GM12878 (cell line): Measurements from ENCODE around the gene TMEM61. TPM values are rescaled to one million over a fixed set of nuclear protein-coding genes. Genes with fewer than 3 reads are reported as not detected.

Experiments used
- ATAC-seq: fragments of 200-7000 bp; cut with Tn5 transposase; 3 replicates; pipeline ENCODE4 v1.9.1; 2020; ENCODE audit warnings: mild to moderate bottlenecking, moderate library complexity
- BruUV-seq: library from RNA; stranded (reverse); fragments of 400-500 nt; replicated peaks from 2 replicates; lab custom pipeline; 2021; lab: Mats Ljungman, UMichigan
- CTCF ChIA-PET: fragments of 300-600 bp; sonication (Branson Sonifier 250); formaldehyde crosslinking; extraction: SDS; loops from one replicate; lab custom pipeline; 2021; ENCODE audit warnings: inconsistent platforms; lab: Yijun Ruan, JAX
- POLR2A ChIA-PET: fragments of 350-600 bp; formaldehyde crosslinking; extraction: SDS; loops from one replicate; lab custom pipeline; 2021; ENCODE audit warnings: inconsistent platforms; lab: Charles Lee
- RAD21 ChIA-PET: fragments of 300-600 bp; sonication (Branson Sonifier 250); formaldehyde crosslinking; loops from one replicate; lab custom pipeline; 2023; ENCODE audit warnings: antibody characterized with exemption; ENCODE audit not compliant: unreplicated experiment; lab: Charles Lee
- SMC1A ChIA-PET: fragments of 300-600 bp; sonication (Branson Sonifier 250); formaldehyde crosslinking; loops from one replicate; lab custom pipeline; 2023; ENCODE audit not compliant: unreplicated experiment, uncharacterized antibody; lab: Charles Lee
- DNase-seq: peaks from one replicate; pipeline ENCODE4 v3.0.0-alpha.2; 2011; ENCODE audit warnings: low read depth, low spot score
- FAIRE-seq: peaks from 3 replicates; lab custom pipeline; 2011; peaks lifted over from hg19 to GRCh38; lab: Jason Lieb, UNC
- H2AFZ ChIP-seq: 2 replicates; pipeline ENCODE4 v1.6.0; 2011; ENCODE audit warnings: low read depth, low read length, control low read depth; ENCODE audit not compliant: control insufficient read depth
- H3K27ac ChIP-seq: 2 replicates; pipeline ENCODE4 v1.5.1; 2011; ENCODE audit warnings: control low read depth; ENCODE audit not compliant: control insufficient read depth, insufficient read depth
- H3K27me3 ChIP-seq, 2 experiments: replicated peaks in 1 of 2; 2 replicates each; pipeline versions ENCODE4 v1.6.0 to v1.6.1; 2011; ENCODE audit warnings: low read length in 1 of 2; ENCODE audit not compliant: control insufficient read depth in 2 of 2, insufficient read depth in 2 of 2
- H3K36me3 ChIP-seq, 2 experiments: 2 replicates each; pipeline ENCODE4 v1.5.1; 2011; ENCODE audit warnings: low read length in 1 of 2; ENCODE audit not compliant: control insufficient read depth in 2 of 2, insufficient read depth in 2 of 2
- H3K4me1 ChIP-seq: 2 replicates; pipeline ENCODE4 v1.6.1; 2011; ENCODE audit warnings: mild to moderate bottlenecking, low read length, moderate library complexity, mixed read lengths; ENCODE audit not compliant: control insufficient read depth, insufficient read depth
- H3K4me2 ChIP-seq: 2 replicates; pipeline ENCODE4 v1.6.0; 2011; ENCODE audit warnings: control low read depth; ENCODE audit not compliant: control insufficient read depth, insufficient read depth
- H3K4me3 ChIP-seq: fragments of 200-600 bp; sonication (generic); 2 replicates; pipeline ENCODE4 v1.5.1; 2016
- H3K79me2 ChIP-seq: 2 replicates; pipeline ENCODE4 v1.6.0; 2011; ENCODE audit warnings: low read length; ENCODE audit not compliant: control insufficient read depth, insufficient read depth
- H3K9ac ChIP-seq: 2 replicates; pipeline ENCODE4 v1.8.0; 2011; ENCODE audit warnings: low read length, control low read depth, mixed read lengths; ENCODE audit not compliant: control insufficient read depth, insufficient read depth
- H3K9me3 ChIP-seq: replicated peaks from 3 replicates; pipeline ENCODE4 v1.5.1; 2011; ENCODE audit warnings: mild to moderate bottlenecking, low read length; ENCODE audit not compliant: control insufficient read depth, insufficient read depth
- H4K20me1 ChIP-seq: 2 replicates; pipeline ENCODE4 v1.6.0; 2011; ENCODE audit not compliant: control insufficient read depth, insufficient read depth
- CBFB ChIP-seq: IDR thresholded peaks from 2 replicates; pipeline ENCODE4 v1.6.1; 2016; ENCODE audit warnings: antibody characterized with exemption, low read depth
- CHD4 ChIP-seq: fragments of 200-600 bp; sonication (generic); IDR thresholded peaks from 2 replicates; pipeline ENCODE4 v1.6.1; 2016; ENCODE audit warnings: mild to moderate bottlenecking
- KDM1A ChIP-seq: fragments of 200-600 bp; sonication (generic); IDR thresholded peaks from 2 replicates; pipeline ENCODE4 v1.6.1; 2016; ENCODE audit warnings: borderline replicate concordance
- TARDBP ChIP-seq: IDR thresholded peaks from 2 replicates; pipeline ENCODE4 v1.6.1; 2016; ENCODE audit warnings: borderline replicate concordance
- USF1 ChIP-seq: IDR thresholded peaks from 2 replicates; pipeline ENCODE4 v1.6.1; 2011; ENCODE audit warnings: borderline replicate concordance, low read depth, mild to moderate bottlenecking, moderate library complexity, mixed read lengths, low read length; ENCODE audit not compliant: insufficient read depth; ENCODE audit errors: extremely low read length
- WGBS: methylation state at CpG from one replicate; pipeline ENCODE4 v1.1.6; 2016; ENCODE audit warnings: low lambda C conversion rate; ENCODE audit not compliant: insufficient replicate concordance, insufficient coverage; ENCODE audit errors: missing lambda C conversion rate; 5-methylcytosine and 5-hydroxymethylcytosine counted together
- in situ Hi-C: fragments of 300-500 bp; cut with MboI; formaldehyde crosslinking; loops from 9 replicates; pipeline ENCODE4 v1.14.3; 2018; ENCODE audit warnings: mixed read lengths
- intact Hi-C: fragments of 100-400 bp; cut with micrococcal nuclease; formaldehyde crosslinking; loops from one replicate; pipeline ENCODE4 v1.14.2; 2022; ENCODE audit not compliant: unreplicated experiment
- polyA plus RNA-seq, 11 experiments: library from polyadenylated mRNA; depleted of rRNA in 4 of 11; unstranded in 6 of 11; stranded (reverse) in 5 of 11; fragments of >200 nt; fragmentation: Nextera tagmentation in 4 of 11; fragmentation: Illumina TruSeq in 1 of 11; extraction: Ambion mirVana in 4 of 11; extraction: Trizol in 1 of 11; gene quantifications; 1 replicate in 1 of 11; 2 replicates in 10 of 11; pipeline versions ENCODE4 v1.2.1 to v1.2.3, GENCODE V29; 2011 to 2016; ENCODE audit warnings: inconsistent platforms in 2 of 11, missing spikeins in 2 of 11, low read depth in 1 of 11
- total RNA-seq, 4 experiments: library from RNA; depleted of rRNA in 3 of 4; stranded (reverse); fragments of >200 nt in 3 of 4; fragmentation: Illumina TruSeq in 1 of 4; extraction: Trizol in 1 of 4; gene quantifications; 2 replicates each; pipeline versions ENCODE4 v1.2.1 to v1.2.3, GENCODE V29; 2013 to 2021
- TF ChIP-seq, protein P1 (sequence below): fragments of 450-650 bp; IDR thresholded peaks from 2 replicates; pipeline ENCODE4 v1.6.1; 2016; ENCODE audit warnings: mild to moderate bottlenecking

TMEM61 gene
- total and polyA plus RNA-seq, 10 of the 15 experiments (the other 5 are each of a cell fraction or from before 2014, with no cell fraction given) = not detected

DNA sequence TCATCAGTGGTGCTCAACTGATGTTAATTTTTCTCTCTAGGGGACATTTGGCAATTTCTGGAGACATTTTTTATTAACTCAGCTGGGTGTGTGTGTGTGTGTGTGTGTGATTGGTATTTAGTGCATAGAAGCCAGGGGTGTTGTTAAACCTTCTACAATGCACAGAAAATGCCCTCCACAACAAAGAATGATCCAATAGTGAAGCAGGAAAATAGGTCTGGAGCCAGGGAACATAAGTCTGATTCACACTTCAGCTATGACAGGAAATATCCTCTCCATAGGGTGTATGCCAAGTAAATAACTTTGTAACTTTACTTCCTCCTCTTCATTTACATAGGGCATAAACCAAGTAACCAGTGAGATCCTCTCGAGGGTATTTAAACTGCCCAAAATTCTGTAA, 25.1 kb upstream of the TMEM61 start:
- no peaks in the 10 kb centered on the region for H3K36me3 ChIP-seq
- H2AFZ ChIP-seq = no peak overlapping the region
- H3K4me1 ChIP-seq = no peaks in the 10 kb centered on the region
- no peaks in the 10 kb centered on the region; the same call in 2 of the 3 replicates for H3K9me3 ChIP-seq
- H4K20me1 ChIP-seq = no peaks in the 10 kb centered on the region
- H3K4me3 ChIP-seq = no peak overlapping the region
- ChIA-PET SMC1A (no interaction called here), RAD21 (no interaction called here), CTCF (interaction anchor here (0.9 to 1.0 kb wide), 2 partner anchors 10 to 67 kb away, joined by 4 to 5 read pairs; no protein-coding TSS in a partner anchor), POLR2A (no interaction called here)
- no TSS peak for BruUV-seq
- DNase-seq (no peak), ATAC-seq (no peak), FAIRE-seq (no peak)
- no peak overlapping the region for H3K27ac ChIP-seq
- intact Hi-C loops = no loop called here
- no peak overlapping the region for H3K4me2 ChIP-seq
- no peaks in the 10 kb centered on the region for H3K27me3 ChIP-seq
- 0% methylated on average over 1 of the region's 1 CpG for WGBS
- H3K9ac ChIP-seq = no peak overlapping the region
- no peaks in the 10 kb centered on the region for H3K79me2 ChIP-seq
- TF ChIP-seq, protein P1, sequence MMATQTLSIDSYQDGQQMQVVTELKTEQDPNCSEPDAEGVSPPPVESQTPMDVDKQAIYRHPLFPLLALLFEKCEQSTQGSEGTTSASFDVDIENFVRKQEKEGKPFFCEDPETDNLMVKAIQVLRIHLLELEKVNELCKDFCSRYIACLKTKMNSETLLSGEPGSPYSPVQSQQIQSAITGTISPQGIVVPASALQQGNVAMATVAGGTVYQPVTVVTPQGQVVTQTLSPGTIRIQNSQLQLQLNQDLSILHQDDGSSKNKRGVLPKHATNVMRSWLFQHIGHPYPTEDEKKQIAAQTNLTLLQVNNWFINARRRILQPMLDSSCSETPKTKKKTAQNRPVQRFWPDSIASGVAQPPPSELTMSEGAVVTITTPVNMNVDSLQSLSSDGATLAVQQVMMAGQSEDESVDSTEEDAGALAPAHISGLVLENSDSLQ = no peak
- no peak for TF ChIP-seq USF1
- TF ChIP-seq TARDBP = no peak
- TF ChIP-seq CBFB = no peak
- TF ChIP-seq KDM1A = no peak
- TF ChIP-seq CHD4 = no peak
- TF ChIP-seq, all 136 proteins: peak for 0
- in situ Hi-C loops = no loop called here
